Measurements from ENCODE around the gene HSPA12B.
A peak's percentile ranks its signal among the peaks of the same experiment; 100 is the strongest.

HSPA12B gene

DNA sequence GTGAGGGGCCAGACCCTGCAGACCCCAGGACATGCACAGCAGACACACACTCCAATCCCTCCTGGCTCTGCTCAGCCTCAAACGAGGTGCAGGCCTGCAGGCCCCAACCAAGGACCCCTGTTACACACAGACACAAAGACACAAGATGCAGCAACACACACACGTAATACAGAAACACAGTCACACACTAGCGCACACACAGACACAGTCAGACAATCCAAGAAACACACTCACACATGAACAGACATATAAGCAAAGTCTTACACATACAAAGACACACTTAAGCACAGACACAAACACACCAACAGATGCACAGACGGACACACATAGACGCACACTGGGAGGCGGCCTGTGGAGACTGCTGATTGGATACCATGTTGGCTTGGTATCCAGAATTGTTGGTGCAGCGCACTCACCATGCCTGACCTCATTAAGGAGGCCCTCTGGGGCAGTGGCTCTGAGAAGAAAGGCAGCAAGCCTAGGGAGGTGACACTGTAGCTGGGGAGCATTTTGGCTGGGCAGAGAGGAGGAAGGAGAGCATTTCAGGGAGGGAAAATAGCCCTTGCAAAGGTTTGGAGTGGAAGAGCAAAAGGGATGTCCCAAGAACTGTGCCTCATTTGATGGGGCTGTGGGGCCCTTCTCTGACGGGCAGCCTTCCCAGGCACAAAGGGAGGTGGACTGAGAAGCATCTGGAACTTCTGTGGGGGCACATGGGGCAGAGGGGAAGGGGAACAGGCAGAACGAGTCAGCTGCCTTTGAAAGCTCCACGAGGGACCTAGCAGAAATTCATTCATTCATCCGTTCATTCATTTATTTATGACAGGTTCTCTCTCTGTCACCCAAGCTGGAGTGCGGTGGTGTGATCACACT, 1.4 kb upstream of the HSPA12B start:
- no peak for DNase-seq

DNA sequence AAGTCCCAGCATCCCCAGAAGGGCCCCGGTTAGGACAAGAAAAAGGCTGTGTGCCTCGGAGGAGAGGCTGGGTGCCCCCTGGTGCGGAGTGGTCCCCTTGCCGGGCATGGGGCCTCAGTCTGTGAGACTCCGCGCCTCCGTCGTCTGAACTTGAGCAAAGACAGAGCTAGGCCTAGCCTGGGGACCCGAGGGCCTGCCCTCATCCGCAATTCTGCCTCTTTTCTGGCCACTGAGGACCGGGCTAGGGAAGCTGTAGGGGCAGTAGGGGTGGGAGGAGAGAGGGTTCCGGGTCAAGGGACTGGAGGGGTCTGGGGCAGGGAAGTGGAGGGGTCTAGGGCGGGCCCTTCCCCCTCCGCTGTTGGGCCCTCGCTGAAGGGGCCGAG, 550 bp upstream of the HSPA12B start:
- no peak for DNase-seq

DNA sequence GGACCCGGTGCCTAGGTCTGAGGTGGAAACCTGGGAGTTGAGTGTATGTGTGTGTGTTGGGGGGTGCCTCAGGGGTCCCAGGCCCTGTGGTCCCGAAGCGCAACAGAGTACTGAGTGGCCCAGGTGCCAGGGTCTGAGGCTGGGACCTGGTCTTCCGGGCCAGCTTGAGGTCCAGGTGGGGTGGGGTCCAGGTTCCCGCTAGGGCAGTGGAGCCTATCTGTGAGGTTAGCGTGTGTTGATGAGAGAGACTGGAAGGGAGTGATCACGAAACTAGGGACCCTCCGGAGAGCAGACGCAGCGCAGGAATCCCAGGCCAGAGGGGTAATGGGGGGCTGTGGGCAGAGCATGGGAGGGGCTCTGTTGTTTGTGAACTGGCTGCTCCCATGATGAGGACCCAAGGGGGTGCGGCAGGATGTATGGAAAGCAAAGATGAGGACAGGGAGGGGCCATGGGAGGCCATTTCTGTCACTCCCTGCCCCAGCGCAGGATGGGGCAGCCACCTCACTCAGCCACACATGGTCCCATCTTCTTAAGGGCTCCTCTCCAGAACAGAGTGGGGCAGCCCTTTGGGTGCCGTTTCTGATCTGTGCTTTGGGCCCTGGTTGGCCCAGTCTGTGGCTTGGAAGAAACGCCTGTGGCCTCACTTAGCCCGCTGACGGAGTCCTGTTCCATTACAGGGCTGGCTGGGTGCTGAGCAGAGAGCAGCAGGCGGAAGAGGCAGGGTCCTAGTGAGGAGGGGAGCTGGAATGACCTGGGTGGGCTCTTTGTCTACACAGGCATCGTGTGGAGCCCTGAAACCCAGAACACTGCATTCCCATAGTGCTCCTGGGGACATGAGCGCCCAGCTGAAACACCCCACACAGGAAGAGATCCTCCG, 872 bp downstream of the HSPA12B start:
- DNase-seq: no peak

DNA sequence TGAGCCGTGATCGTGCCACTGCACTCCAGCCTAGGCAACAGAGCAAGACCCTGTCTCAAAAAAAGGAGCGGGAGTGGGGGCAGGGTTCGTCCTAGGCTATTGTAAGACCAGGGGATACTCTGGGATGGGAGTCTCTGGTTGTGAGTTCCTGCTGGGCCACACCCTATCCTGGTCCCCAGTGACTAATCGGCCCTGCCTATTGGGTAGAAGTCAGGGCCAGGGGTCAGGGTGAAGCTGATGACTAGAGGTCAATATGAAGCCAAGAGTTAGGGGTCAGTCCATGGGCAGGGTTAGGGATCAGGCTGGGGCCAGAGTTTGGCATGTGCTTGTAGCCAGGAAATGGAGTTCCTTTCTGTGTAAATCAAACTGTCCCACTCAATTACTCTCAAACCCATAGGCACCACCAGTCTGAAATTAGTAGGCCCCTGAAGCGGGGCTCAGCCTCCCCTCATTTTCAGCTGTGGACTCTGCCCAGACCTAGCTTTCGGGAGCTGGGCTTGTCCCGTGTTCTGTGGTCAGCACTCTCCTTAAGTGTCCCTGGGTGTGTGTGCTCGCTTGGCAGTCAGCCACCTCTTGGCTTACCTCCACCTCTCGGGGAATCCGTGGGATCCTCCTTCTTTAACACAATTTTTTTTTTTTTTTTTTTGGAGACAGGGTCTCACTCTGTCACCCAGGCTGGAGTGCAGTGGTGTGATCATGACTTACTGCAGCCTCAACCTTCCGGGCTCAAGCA, 1.8 kb downstream of the HSPA12B start:
- DNase-seq: no peak

DNA sequence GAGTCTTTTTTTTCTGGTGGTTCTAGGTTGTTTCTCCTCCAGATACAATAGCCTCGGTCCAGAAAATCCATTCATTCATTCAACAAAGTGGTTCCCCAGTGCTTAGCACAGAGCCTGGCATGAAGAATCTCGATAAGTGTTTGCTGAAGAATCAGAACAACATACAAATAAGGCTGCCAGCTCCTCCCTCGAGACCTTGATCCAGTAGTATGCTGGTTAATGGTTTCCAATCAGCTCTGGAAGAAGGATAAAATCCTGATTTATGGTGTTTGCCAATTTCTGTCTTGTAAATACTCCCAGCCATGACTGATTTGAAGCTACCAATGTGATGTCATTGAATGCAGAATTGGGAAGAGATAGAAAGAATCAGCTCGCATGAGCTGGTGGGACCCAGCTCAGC, 3.3 kb downstream of the HSPA12B start:
- DNase-seq: no peak

DNA sequence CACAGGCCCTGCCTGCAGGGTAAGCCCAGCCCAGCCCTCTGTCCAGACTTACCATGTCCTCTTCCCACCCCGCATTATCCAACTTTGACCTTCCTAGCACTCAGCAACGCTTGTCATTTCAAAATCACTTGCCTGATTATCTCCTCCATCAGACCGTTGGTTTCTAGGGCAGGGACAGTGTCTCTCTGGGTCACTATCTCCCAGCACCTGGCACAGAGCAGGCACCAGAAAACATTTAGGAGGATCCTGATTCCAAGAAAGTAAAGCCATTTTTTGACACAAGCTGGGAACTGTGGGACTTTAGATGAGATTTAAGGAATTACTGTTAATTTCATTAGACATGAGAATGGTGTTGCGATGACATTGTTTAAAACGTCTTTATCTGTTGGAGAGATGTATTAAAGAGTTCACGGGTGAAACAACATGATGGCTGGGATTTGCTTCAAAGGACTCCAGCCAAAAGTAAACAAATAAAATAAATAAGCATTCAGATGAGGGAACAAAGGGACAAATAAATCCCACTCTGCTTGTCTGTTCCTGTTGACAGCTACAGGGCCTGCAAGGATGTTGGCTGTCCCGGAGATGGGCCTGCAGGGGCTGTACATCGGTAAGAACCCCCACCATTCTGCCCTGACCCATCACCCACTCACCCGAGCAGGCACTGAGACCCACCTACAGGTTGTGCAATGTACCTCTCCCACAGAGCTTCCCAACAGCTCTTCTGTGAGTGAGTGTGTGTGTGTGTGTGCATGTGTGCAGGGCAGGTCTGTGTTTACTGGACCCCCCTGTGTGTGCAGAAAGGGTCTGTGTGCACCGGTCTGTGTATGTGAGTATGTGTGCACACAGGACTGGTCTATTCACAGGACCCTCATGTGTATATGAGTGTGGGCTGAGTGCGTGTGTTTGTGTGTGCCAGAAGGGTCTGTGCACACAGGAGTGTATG, 5.9 kb downstream of the HSPA12B start:
- DNase-seq: no peak

DNA sequence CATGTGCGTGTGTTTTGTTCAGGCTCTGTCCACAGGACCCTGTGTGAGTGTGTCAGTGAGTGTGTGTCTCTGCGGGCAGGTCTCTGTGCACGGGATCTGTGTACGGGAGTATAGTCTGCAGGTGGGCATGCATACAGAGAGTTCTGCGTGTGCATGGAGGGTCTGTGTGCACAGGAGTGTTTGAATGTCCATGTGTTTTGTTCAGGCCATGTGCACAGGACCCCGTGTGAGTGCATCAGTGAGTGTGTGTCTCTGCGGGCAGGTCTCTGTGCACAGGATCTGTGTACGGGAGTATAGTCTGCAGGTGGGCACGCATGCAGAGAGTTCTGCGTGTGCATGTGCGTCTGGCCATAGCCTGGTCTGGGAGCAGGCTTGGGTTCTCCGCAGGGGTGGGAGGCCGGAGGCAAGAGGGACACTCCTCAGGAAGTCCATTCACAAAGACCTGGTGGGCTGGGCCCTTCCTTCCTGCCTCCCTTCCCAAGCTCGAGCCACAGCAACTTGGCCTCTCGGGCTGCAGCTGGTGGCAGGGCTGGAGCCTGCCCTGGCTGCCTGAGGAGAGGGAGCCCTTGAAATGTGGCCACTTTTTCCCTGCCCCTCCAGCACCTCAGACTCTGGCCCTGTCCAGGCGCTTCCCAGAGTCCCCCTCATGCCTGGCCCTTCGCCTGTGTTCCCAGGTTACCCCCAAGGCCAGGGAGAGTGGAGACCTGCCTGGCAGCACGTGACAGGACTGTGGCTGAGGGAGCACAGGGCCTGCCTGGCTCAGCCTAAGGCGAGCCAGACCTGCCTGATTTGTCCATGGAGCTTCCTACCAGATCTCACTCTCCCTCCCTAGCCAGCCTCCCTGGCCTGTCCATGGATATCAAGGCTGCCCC, 6.8 kb downstream of the HSPA12B start:
- no peak for DNase-seq

DNA sequence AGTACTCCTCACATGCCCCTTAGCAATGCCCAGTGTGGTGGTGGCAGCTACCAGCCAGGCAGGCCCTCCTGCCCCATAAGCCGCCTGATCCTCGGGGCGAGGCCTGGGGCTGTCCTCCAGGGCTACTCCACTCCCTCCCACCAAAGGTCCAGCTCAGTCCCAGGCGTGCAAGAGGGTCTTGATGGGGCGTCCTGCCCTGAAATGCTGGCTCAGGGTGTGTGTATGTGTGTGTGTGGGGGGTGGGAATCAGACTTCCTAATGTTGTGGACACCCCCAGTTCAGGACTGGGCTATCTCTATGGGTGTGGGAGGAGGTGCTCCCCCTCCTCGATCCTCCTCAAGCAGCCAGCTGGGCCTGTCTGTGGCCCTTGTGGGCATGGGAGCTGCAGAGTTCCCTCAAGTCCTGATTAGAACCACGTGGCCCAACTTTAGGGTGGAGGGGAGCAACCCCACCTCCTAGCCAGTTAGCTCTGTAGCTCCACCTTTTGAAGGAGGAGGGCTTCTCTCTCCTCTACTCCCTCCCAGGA, 7.5 kb downstream of the HSPA12B start:
- DNase-seq: no peak

DNA sequence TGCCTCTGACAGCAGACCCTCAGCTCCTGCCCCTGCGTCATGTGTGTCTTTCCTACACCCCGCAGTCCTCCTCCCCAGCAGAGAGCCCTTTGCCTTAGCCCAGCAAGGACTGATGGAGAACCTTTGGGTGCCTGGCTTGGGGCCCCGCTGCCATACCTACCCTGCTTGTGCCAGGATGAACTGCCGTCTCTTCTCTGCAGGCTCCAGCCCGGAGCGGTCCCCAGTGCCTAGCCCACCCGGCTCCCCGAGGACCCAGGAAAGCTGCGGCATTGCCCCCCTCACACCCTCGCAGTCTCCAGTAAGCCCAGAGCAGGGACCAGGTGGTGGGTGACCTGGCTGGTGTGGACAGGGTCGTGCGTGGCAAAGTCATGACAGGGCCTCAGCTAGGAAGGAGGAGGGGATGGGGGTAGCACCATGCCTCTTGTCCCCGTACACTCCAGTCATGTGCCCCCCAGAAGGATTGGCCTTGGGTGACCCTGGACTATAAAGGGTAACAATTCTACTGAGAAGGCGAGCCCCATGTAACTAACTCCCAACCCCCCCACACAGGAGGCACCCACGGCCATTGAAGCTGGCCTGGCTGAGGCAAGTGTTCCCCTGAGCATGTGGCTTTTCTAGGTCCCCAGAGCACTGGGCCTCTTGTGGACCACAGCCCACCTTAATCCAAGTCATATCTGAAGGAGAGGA, 8.3 kb downstream of the HSPA12B start:
- DNase-seq: no peak

DNA sequence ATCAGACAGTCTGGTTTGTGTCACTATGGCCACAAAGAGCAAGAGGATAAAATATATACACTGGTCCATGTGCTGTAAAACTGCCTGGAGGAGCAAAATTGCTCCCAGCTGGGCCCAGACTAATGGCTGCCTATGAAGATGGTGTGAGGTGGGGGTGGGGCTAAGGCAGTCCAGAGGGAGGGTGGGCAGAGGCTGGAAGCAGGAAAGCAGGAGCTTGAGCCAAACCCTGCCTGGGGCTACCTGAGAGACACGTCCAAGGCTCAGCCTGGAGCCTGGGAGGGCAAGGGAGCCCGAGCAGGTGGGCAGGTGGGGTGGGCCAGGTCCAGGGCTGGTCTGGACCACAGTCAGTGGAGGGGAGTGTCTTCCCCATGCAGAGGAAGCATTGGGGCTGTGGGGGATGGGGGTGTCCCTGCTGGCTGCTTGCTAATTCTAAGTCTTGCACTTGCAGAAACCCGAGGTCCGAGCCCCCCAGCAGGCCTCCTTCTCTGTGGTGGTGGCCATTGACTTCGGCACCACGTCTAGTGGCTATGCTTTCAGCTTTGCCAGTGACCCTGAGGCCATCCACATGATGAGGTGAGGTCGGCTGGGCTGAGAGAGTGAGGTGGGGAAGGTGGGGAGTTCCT, 9.5 kb downstream of the HSPA12B start:
- no peak for DNase-seq

DNA sequence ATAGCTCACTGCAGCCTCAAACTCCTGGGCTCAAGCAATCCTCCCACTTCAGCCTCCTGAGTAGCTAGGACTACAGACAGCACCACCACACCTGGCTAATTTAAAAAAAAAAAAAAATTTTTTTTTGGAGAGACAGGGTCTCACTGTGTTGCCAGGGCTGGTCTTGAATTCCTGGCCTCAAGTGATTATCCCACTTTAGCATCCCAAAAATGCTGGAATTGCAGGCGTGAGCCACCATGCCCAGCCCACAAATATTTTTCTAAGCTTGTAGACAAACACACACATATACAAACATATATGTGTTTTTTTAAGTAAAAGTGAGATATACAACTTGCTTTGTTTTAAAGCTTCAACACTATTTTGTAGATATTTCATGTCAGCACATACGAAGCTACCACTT, 10.8 kb downstream of the HSPA12B start:
- DNase-seq: no peak

DNA sequence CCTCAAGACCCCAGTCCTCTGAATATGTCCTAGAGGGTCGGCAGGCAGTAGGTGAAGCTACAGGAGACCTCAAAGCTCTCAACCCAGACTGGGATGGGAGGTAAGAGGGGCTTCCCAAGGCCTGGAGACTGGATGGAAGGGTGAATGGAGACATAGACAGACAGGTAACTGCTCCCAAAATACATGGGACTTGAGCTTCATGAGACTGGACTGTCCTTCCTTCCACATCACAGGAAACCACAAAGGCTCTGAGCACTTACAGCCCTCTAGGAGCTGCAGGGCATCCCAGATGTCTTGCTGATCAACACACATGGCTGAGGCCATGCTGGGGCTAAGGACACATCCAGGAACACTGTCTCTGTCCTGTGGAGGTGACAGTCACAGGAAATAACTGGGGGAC, 11.6 kb downstream of the HSPA12B start:
- no peak for DNase-seq

DNA sequence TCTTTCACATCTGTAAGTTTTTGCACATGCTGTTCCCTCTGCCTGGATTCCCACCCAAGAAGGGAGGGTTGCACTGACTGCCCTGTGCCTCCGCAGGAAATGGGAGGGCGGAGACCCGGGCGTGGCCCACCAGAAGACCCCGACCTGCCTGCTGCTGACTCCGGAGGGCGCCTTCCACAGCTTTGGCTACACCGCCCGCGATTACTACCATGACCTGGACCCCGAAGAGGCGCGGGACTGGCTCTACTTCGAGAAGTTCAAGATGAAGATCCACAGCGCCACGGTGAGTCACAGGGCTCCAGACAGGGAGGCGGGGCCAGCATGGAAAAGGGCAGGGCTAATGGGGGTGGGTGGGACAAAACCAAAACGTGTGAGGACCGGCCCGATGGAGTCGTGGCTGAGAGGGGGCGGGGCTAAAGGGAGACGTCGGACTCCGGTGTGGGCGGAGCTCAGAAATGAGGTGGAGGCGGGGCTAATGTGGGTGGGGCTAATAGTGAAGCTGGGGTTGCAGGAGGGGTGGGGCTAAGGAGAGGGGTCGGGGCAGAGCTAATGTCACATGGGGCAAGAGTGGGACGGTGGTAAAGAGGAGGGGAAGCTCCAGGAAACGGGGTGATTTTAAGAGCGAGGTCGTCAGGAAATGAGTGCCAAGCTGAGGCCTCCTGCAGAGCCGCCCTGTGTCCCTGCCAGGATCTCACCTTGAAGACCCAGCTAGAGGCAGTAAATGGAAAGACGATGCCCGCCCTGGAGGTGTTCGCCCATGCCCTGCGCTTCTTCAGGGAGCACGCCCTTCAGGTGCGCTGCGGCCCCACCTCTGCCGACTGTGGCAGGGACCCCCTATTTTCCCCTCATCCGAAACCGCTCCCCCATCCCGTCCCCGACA, 12.6 kb downstream of the HSPA12B start:
- peak; percentile 69 for DNase-seq

DNA sequence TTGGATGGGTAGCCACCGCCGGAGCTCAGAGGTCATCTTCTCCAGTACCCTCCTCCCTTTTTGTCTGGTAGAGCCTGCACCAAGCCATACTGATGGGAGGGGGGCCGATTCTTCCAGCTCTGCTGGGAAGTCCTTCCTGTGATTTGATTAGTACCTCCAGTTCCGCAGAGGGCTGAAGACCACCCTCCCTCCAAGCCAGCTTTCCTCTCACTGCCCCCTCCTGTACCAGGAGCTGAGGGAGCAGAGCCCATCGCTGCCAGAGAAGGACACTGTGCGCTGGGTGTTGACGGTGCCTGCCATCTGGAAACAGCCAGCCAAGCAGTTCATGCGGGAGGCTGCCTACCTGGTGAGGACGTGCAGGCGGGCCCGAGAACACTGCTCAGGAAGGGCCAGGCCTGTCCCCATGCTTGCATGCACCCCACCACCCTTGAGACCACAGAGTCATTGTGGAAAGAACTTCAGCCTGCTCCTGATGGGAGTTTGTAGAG, 13.2 kb downstream of the HSPA12B start:
- no peak for DNase-seq

DNA sequence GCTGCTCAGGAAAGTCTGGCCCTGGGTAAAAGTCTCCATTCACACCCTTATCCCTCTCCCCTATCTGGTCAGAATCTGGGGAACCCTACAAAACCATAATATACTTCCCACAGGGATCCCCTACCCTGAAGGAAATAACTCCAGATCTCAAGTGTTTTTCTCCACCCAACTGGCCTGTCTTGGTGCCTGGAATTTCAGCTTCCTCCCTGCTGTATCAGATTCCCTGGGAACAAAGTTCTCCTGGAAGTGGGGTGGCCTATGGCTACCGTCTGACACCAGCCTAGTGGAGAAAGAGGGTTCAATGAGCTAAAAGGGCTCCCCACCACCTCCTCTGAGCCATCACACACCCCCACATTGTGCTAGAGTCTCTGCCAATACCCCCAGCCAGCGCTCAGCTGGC, 15.0 kb downstream of the HSPA12B start:
- no peak for DNase-seq

DNA sequence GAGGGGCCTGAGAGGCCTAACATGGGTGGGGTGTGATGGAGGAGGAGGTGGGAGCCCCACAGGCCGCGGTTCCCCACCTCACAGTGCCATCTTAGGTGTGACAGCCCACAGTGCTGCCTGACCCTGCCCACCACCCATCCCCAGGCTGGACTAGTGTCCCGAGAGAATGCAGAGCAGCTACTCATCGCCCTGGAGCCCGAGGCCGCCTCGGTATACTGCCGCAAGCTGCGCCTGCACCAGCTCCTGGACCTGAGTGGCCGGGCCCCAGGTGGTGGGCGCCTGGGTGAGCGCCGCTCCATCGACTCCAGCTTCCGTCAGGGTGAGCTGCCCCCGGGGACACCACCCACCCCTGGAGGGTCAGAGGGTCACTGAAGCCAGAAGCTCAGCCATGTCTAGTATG, 15.6 kb downstream of the HSPA12B start:
- DNase-seq: no peak

DNA sequence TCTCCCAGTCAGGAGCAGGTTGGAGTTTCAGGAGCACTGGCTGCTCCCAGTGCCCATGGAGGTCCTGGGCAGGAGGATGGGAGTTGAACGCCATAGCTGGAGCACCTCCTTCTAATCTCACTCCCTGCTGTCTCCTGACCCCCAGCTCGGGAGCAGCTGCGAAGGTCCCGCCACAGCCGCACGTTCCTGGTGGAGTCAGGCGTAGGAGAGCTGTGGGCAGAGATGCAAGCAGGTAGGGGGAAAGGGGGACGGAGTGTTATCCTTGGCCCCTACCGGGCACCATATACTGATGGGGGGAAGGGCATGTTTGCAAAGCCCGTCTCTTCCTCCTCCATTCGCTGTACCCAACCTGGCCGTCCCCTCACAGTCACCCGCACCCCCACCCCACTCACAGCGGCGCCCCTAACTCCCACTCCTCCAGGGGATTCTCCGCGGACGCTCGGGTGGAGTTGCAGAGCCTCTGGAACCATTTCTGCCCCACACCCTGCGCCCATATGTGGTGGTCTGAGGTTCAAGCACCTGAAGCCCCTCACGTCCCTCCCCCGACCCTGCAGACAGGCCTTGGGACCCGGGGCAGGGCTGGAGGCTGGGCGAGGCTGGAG, 16.7 kb downstream of the HSPA12B start:
- DNase-seq: no peak

All from RPMI8226 (cell line).